SK-N-MC (cell line): Measurements from ENCODE around the gene TMEM184B.

Source experiments
- EZH2 ChIP-seq: fragments of 200-600 bp; sonication (generic); IDR thresholded peaks from one replicate; pipeline ENCODE4 v1.6.1; 2017; ENCODE audit warnings: antibody characterized with exemption
- POLR2AphosphoS5 ChIP-seq: IDR thresholded peaks from 2 replicates; pipeline ENCODE4 v1.6.1; 2012; ENCODE audit warnings: mild to moderate bottlenecking, low read depth, low read length, borderline replicate concordance

DNA sequence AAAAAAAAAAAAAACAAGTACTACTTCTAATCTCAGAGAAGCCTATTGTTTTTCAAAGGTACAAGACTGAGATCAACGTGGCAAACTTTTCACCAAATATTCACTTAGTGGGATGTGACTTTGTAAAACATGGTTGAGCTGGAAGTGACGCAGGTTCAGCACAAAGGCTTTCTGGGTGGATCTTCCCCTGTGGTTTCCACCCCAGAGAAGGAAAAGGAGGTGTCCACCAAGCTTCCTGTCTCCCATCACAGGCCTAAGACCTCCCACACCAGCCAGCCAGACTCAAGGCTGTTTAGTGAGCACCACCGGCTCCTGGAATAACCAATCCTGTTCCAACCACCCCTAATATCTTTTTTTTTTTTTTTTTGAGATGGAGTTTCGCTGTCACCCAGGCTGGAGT is 5.7 kb downstream of the TMEM184B start:
- TF ChIP-seq POLR2AphosphoS5 (no peak), EZH2 (no peak)
